K562 (cell line): Measurements from ENCODE around the gene RING1. TPM values are rescaled to one million over a fixed set of nuclear protein-coding genes. Genes with fewer than 3 reads are reported as not detected.

Source experiments
- ATAC-seq: fragments of 200-7000 bp; cut with Tn5 transposase; 3 replicates; pipeline ENCODE4 v1.9.1; 2020; ENCODE audit warnings: moderate library complexity
- BruUV-seq: library from RNA; stranded (reverse); fragments of 400-500 nt; replicated peaks from 2 replicates; lab custom pipeline; 2021; lab: Mats Ljungman, UMichigan
- CTCF ChIA-PET: fragments of 300-600 bp; formaldehyde crosslinking; extraction: SDS; loops from one replicate; lab custom pipeline; 2021; ENCODE audit warnings: low intra/inter-chr PET ratio; lab: Yijun Ruan, JAX
- POLR2A ChIA-PET: fragments of 300-600, 350-650 bp; sonication (Branson Sonifier 250); formaldehyde crosslinking; extraction: SDS; loops from one replicate; lab custom pipeline; 2021; ENCODE audit warnings: antibody characterized with exemption, inconsistent platforms; lab: Yijun Ruan, JAX
- DNase-seq, 4 experiments: peaks; one replicate each; pipeline versions ENCODE4 v3.0.0 to v3.0.0-alpha.2; 2011 to 2018; ENCODE audit warnings: low spot score in 3 of 4, mixed read lengths in 3 of 4; ENCODE audit errors: extremely low read depth in 1 of 4
- FAIRE-seq: peaks from 2 replicates; lab custom pipeline; 2011; peaks lifted over from hg19 to GRCh38; lab: Jason Lieb, UNC
- H2AFZ ChIP-seq: 2 replicates; pipeline ENCODE4 v1.6.0; 2011; ENCODE audit warnings: low read depth, low read length, control low read depth, inconsistent platforms
- H3K27ac ChIP-seq: fragments of 200-600 bp; 3 replicates; pipeline ENCODE4 v1.8.0; 2011; ENCODE audit warnings: low read depth, mild to moderate bottlenecking, control low read depth, inconsistent platforms, low read length, moderate library complexity, mixed read lengths; ENCODE audit errors: extremely low read depth
- H3K27me3 ChIP-seq, 2 experiments: fragments of 300-600 bp in 1 of 2; 2 replicates in 1 of 2; 3 replicates in 1 of 2; pipeline versions ENCODE4 v1.6.0 to v1.8.0; 2011; ENCODE audit warnings: inconsistent platforms in 2 of 2, low read length in 2 of 2, mild to moderate bottlenecking in 1 of 2, mixed read lengths in 1 of 2, moderate library complexity in 1 of 2; ENCODE audit not compliant: control insufficient read depth in 2 of 2, insufficient read depth in 2 of 2
- H3K36me3 ChIP-seq: fragments of 300-600 bp; 3 replicates; pipeline ENCODE4 v1.8.0; 2011; ENCODE audit warnings: mild to moderate bottlenecking, low read length, inconsistent platforms; ENCODE audit not compliant: control insufficient read depth, insufficient read depth
- H3K4me1 ChIP-seq, 2 experiments: fragments of 200-600 bp in 1 of 2; replicated peaks in 1 of 2; 2 replicates in 1 of 2; 3 replicates in 1 of 2; pipeline versions ENCODE4 v1.5.1 to v1.8.0; 2011; ENCODE audit warnings: inconsistent platforms in 2 of 2, low read length in 2 of 2, mild to moderate bottlenecking in 1 of 2, mixed read lengths in 1 of 2, moderate library complexity in 1 of 2; ENCODE audit not compliant: control insufficient read depth in 2 of 2, insufficient read depth in 2 of 2
- H3K4me2 ChIP-seq: 2 replicates; pipeline ENCODE4 v1.6.1; 2011; ENCODE audit warnings: low read length, control low read depth, inconsistent platforms, mixed read lengths; ENCODE audit not compliant: insufficient read depth
- H3K4me3 ChIP-seq: fragments of 200-600 bp; sonication (generic), shearing (Covaris generic); 2 replicates; pipeline ENCODE4 v1.5.1; 2016; ENCODE audit warnings: control low read depth, inconsistent platforms
- H3K79me2 ChIP-seq: fragments of 200-600 bp; 3 replicates; pipeline ENCODE4 v1.8.0; 2011; ENCODE audit warnings: low read length, inconsistent platforms; ENCODE audit not compliant: control insufficient read depth, insufficient read depth
- H3K9ac ChIP-seq, 2 experiments: 2 replicates each; pipeline versions ENCODE4 v1.6.0 to v1.6.1; 2011; ENCODE audit warnings: low read depth in 2 of 2, low read length in 2 of 2, control low read depth in 1 of 2, inconsistent platforms in 1 of 2, mild to moderate bottlenecking in 1 of 2, mixed read lengths in 1 of 2; ENCODE audit not compliant: insufficient read depth in 1 of 2
- H3K9me1 ChIP-seq: one replicate; pipeline ENCODE4 v1.6.0; 2011; ENCODE audit warnings: inconsistent platforms, mild to moderate bottlenecking, low read length, moderate library complexity; ENCODE audit not compliant: control insufficient read depth, insufficient read depth
- H3K9me3 ChIP-seq: replicated peaks from 2 replicates; pipeline ENCODE4 v1.5.1; 2011; ENCODE audit warnings: low read depth, low read length, inconsistent platforms; ENCODE audit not compliant: control insufficient read depth, insufficient read depth
- H4K20me1 ChIP-seq: replicated peaks from 2 replicates; pipeline ENCODE4 v1.6.1; 2011; ENCODE audit warnings: low read length, inconsistent platforms, mixed read lengths; ENCODE audit not compliant: control insufficient read depth, insufficient read depth
- GABPB2 ChIP-seq: fragments of 250-450 bp; sonication (Bioruptor Pico); conservative IDR thresholded peaks from 2 replicates; pipeline ENCODE4 v1.5.1; 2021; ENCODE audit warnings: mild to moderate bottlenecking
- HDAC6 ChIP-seq: IDR thresholded peaks from 2 replicates; pipeline ENCODE4 v1.6.1; 2012; ENCODE audit warnings: low read depth, mild to moderate bottlenecking, control low read depth, inconsistent platforms, low read length, moderate library complexity
- KDM1A ChIP-seq, 2 experiments: fragments of 450-650 bp; IDR thresholded peaks; 2 replicates each; pipeline ENCODE4 v1.6.1; 2016; ENCODE audit warnings: mild to moderate bottlenecking in 2 of 2
- OTX1 ChIP-seq: fragments of 450-650 bp; formaldehyde crosslinking; IDR thresholded peaks from 2 replicates; pipeline ENCODE4 v1.4.0; 2022; ENCODE audit warnings: mild to moderate bottlenecking
- RFX5 ChIP-seq: IDR thresholded peaks from 2 replicates; pipeline ENCODE4 v1.6.1; 2011; ENCODE audit warnings: low read depth, mild to moderate bottlenecking, improper control_type of control experiment, low read length
- SRSF9 ChIP-seq: fragments of 200-400 bp; formaldehyde crosslinking; IDR thresholded peaks from 2 replicates; pipeline ENCODE4 v1.6.1; 2017; ENCODE audit warnings: low read depth, low read length, borderline replicate concordance
- ZKSCAN8 ChIP-seq: fragments of 200-800 bp; sonication (Bioruptor generic); IDR thresholded peaks from 2 replicates; pipeline ENCODE4 v1.6.1; 2016; ENCODE audit warnings: missing genetic modification characterization, missing compliant biosample characterization
- ZNF764 ChIP-seq: fragments of 250-450 bp; sonication (Bioruptor Pico); IDR thresholded peaks from 2 replicates; pipeline ENCODE4 v1.4.0; 2020; ENCODE audit warnings: low read depth, mild to moderate bottlenecking, moderate library complexity
- ZNF79 ChIP-seq: fragments of 250-450 bp; sonication (Bioruptor Pico); IDR thresholded peaks from 2 replicates; pipeline ENCODE4 v1.4.0; 2020; ENCODE audit warnings: low read depth, mild to moderate bottlenecking, moderate library complexity
- WGBS: fragments of 100-300 bp; shearing (Covaris generic); methylation state at CpG from one replicate; pipeline ENCODE4 v1.1.6; 2016; ENCODE audit warnings: low coverage, mixed read lengths; ENCODE audit not compliant: insufficient coverage; ENCODE audit errors: missing lambda C conversion rate; 5-methylcytosine and 5-hydroxymethylcytosine counted together
- in situ Hi-C: fragments of 300-500 bp; cut with MboI; formaldehyde crosslinking; loops from 4 replicates; pipeline ENCODE4 v1.15.0; 2018; ENCODE audit warnings: inconsistent platforms, mixed read lengths
- intact Hi-C: fragments of 100-400 bp; cut with micrococcal nuclease; formaldehyde crosslinking; loops from 2 replicates; pipeline ENCODE4 v1.14.2; 2022
- polyA plus RNA-seq, 8 experiments: library from polyadenylated mRNA; depleted of rRNA in 4 of 8; stranded (reverse) in 5 of 8; unstranded in 3 of 8; fragments of >200 nt; fragmentation: Nextera tagmentation in 2 of 8; fragmentation: Illumina TruSeq in 1 of 8; extraction: Ambion mirVana in 2 of 8; extraction: Trizol in 1 of 8; gene quantifications; 2 replicates each; pipeline versions ENCODE4 v1.2.1 to v1.2.3, GENCODE V29; 2011 to 2014; ENCODE audit warnings: inconsistent platforms in 1 of 8, missing spikeins in 1 of 8
- total RNA-seq, 7 experiments: library from RNA; depleted of rRNA in 6 of 7; stranded (reverse); fragments of >200 nt in 6 of 7; fragmentation: Illumina TruSeq in 2 of 7; extraction: Trizol in 2 of 7; gene quantifications; 2 replicates each; pipeline versions ENCODE4 v1.2.1 to v1.2.3, GENCODE V29; 2011 to 2021; ENCODE audit warnings: low replicate concordance in 1 of 7
- TF ChIP-seq, protein P1 (sequence below): fragments of 450-650 bp; IDR thresholded peaks from 2 replicates; pipeline ENCODE4 v1.7.0; 2016; ENCODE audit warnings: borderline replicate concordance
- TF ChIP-seq, protein P2 (sequence below): fragments of 450-650 bp; formaldehyde crosslinking; IDR thresholded peaks from 2 replicates; pipeline ENCODE4 v1.4.0; 2020; ENCODE audit warnings: mild to moderate bottlenecking

The RING1 gene
- total and polyA plus RNA-seq, 9 of the 15 experiments (the other 6 are each of a cell fraction or from before 2014, with no cell fraction given), result 4.2 to 59.1 (median 36.9) TPM

DNA sequence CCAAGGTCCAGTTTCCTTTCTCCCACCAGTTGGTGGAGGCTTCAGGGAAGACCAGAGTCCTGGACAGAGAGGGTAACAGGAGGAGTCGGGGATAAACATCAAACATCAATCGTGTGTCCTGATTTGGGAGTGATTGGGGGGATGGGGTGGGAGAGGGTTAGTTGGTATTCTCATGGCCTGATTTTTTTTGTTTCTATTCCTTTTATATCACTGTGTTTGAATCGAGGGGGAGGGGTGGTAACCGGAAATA, 4.2 kb upstream of the RING1 start (continued):
- TF ChIP-seq KDM1A (IDR thresholded peaks at IDR 0.05) (peak; percentile 62 to 80; a peak in 3 of 4 replicates), RFX5 (no peak), ZNF79 (CRISPR knock-in tag) (no peak), OTX1 (peak; percentile 61; the same call in 1 of the 2 replicates), ZNF764 (no peak), SRSF9 (no peak), HDAC6 (no peak), ZKSCAN8 (no peak)
- TF ChIP-seq, protein P1, sequence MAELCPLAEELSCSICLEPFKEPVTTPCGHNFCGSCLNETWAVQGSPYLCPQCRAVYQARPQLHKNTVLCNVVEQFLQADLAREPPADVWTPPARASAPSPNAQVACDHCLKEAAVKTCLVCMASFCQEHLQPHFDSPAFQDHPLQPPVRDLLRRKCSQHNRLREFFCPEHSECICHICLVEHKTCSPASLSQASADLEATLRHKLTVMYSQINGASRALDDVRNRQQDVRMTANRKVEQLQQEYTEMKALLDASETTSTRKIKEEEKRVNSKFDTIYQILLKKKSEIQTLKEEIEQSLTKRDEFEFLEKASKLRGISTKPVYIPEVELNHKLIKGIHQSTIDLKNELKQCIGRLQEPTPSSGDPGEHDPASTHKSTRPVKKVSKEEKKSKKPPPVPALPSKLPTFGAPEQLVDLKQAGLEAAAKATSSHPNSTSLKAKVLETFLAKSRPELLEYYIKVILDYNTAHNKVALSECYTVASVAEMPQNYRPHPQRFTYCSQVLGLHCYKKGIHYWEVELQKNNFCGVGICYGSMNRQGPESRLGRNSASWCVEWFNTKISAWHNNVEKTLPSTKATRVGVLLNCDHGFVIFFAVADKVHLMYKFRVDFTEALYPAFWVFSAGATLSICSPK, result 0 out of 2 replicates have a peak, but pooled peaks have one; percentile 18

DNA sequence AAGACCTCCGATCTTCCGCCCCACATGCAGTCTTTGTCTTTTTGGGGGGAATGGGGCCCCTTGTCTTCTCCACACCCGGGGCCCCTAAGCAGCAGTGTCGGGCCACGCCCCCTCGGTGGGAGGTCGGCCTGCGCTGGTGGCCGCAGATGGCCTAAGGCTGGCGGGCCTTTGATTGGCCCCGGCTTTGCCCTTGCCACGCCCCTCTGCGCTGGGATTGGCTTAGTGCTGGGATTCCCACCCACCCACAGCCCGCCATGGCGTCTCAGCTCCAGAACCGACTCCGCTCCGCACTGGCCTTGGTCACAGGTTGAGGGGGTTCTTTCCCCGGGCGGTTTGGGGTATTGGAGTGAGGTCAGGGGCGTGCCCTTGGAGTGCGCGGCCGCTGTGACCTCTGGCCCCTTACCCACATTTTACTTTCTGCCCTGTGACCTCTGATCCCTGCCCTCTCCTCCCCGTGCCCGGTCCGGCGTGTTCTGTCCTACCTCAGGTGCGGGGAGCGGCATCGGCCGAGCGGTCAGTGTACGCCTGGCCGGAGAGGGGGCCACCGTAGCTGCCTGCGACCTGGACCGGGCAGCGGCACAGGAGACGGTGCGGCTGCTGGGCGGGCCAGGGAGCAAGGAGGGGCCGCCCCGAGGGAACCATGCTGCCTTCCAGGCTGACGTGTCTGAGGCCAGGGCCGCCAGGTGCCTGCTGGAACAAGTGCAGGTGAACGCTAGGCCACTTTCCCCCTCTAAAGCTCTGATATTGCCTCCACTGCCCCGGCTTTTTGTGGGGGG, 3.7 kb upstream of the RING1 start, which contains the start of gene HSD17B8:
Gene HSD17B8 (plus strand): TSS at position 241 of the 776 bp plus-strand sequence. CDS start 14 bp downstream, at position 255.
- Histone ChIP-seq H3K79me2 (peaks cover 74% of the 10 kb centered on the region), H3K9me3 (no peaks in the 10 kb centered on the region), H3K9ac (peak within 1 kb of the TSS; percentile 67 to 93), H3K27ac (peak within 1 kb of the TSS; percentile 75), H4K20me1 (peaks cover 16% of the 10 kb centered on the region; the same call in 1 of the 2 replicates), H3K4me3 (peak within 1 kb of the TSS; percentile 62), H3K4me1 (peaks cover 43 to 64% of the 10 kb centered on the region in 2 experiments), H3K36me3 (peaks cover 40% of the 10 kb centered on the region), H3K9me1 (peaks cover 3% of the 10 kb centered on the region), H3K4me2 (peak within 1 kb of the TSS; percentile 85), H2AFZ (peak within 1 kb of the TSS; percentile 79), H3K27me3 (no peaks in the 10 kb centered on the region)
- FAIRE-seq, result peak; percentile 82
- ATAC-seq, result peak; percentile 81
- CTCF ChIA-PET, result no interaction called here
- BruUV-seq, result no TSS peak
- in situ Hi-C loops, result no loop called here
- 19% methylated on average over 46 of the region's 48 CpGs for WGBS
- POLR2A ChIA-PET, result interaction anchor here (0.6 to 1.6 kb wide), 8 partner anchors 8 to 233 kb away, joined by 3 to 9 read pairs (median 4); partner anchors contain the start of genes RPS18 and VPS52
- peak; percentile 88 to 98 (median 94) for DNase-seq
- intact Hi-C loops, result loop anchor here (2.0 to 5.0 kb wide), 2 partner anchors 214 to 1072 kb away; partner anchors contain the start of genes CUTA and FKBPL
- 0 out of 2 replicates have a peak, but pooled peaks have one; percentile 18 for TF ChIP-seq GABPB2
- TF ChIP-seq, protein P2, sequence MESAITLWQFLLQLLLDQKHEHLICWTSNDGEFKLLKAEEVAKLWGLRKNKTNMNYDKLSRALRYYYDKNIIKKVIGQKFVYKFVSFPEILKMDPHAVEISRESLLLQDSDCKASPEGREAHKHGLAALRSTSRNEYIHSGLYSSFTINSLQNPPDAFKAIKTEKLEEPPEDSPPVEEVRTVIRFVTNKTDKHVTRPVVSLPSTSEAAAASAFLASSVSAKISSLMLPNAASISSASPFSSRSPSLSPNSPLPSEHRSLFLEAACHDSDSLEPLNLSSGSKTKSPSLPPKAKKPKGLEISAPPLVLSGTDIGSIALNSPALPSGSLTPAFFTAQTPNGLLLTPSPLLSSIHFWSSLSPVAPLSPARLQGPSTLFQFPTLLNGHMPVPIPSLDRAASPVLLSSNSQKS (CRISPR knock-in tag), result no peak
